ENCODE data around the gene CNOT8.

DNA sequence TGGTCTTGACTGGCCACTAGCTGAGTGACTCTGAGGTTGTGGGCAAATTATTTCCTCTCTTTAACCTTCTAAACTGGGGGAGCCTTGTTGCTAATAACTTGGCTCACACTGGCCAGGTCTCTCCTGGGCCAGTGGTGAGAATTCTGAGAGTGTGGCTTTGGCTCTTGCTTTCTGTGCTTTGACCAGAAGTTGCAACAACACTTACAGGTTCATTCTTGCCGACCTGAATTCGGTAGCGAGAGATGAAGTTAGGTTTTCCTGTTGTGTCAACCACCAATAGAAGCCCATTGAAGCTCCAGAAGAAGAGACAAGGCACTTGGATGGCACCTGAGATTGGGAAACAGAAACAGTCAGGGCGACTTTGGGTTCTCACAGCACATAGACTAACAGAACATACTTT is 27.8 kb upstream of the CNOT8 start:
- no peak for TF ChIP-seq POLR2AphosphoS5 (IDR thresholded peaks at IDR 0.05)
- TF ChIP-seq, protein P1, sequence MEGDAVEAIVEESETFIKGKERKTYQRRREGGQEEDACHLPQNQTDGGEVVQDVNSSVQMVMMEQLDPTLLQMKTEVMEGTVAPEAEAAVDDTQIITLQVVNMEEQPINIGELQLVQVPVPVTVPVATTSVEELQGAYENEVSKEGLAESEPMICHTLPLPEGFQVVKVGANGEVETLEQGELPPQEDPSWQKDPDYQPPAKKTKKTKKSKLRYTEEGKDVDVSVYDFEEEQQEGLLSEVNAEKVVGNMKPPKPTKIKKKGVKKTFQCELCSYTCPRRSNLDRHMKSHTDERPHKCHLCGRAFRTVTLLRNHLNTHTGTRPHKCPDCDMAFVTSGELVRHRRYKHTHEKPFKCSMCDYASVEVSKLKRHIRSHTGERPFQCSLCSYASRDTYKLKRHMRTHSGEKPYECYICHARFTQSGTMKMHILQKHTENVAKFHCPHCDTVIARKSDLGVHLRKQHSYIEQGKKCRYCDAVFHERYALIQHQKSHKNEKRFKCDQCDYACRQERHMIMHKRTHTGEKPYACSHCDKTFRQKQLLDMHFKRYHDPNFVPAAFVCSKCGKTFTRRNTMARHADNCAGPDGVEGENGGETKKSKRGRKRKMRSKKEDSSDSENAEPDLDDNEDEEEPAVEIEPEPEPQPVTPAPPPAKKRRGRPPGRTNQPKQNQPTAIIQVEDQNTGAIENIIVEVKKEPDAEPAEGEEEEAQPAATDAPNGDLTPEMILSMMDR (IDR thresholded peaks at IDR 0.05; ENCODE audit: poor library complexity, severe bottlenecking): no peak
